HTR-8/SVneo (cell line): Measurements from ENCODE around the gene EGFL8.

ENCODE experiments used
- DNase-seq: peaks from one replicate; pipeline ENCODE4 v3.0.0; 2011; ENCODE audit warnings: low spot score, mixed read lengths; ENCODE audit not compliant: insufficient read length
- FAIRE-seq: peaks from 2 replicates; lab custom pipeline; 2011; peaks lifted over from hg19 to GRCh38; lab: Jason Lieb, UNC

The EGFL8 gene

DNA sequence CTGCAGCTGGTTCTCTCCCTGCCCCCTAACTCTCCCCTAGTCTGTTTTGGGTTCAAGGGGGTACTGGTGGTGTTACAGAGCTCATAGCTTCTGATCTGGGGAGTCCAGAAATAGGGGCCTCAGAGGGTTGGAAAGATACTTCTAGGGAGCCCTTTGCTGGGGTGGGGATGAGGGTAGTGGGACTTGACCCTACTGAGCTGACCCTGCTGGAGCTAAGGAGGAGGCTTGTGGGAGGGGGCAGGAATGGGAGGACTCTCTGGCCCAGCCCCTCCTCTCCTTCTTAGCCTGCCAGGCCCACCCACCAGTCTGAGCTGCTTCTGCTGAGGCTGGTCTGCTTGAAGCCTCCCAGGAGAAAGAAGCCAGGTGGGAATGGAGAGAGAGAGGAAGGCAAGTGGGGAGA lies at the start of gene EGFL8:
EGFL8 (plus strand) TSS at position 301 of the 400 bp plus-strand sequence. CDS start 1,571 bp downstream, outside the sequence.
- no peak for DNase-seq
- no peak for FAIRE-seq

DNA sequence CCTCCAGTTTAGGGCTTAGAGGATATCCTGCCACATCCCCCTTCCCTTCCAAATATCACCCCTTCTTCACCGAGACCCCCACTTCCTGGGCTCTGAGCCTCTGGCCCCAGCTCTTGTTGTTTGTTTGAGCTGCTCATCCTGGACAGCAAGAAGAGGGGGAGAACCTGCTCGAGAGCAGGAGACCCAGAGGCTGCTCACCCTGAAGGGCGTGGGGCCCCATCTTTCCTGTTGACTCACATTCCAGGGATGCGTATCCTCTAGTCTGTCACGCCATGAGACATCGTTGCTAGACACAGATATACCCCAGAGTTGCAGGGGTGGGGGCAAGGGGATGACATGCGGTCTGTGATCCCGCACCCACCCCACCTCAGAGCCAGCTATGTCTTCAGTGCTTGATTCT lies 49.6 kb upstream of the EGFL8 start:
- DNase-seq (peak; percentile 80), FAIRE-seq (peak; percentile 83)

DNA sequence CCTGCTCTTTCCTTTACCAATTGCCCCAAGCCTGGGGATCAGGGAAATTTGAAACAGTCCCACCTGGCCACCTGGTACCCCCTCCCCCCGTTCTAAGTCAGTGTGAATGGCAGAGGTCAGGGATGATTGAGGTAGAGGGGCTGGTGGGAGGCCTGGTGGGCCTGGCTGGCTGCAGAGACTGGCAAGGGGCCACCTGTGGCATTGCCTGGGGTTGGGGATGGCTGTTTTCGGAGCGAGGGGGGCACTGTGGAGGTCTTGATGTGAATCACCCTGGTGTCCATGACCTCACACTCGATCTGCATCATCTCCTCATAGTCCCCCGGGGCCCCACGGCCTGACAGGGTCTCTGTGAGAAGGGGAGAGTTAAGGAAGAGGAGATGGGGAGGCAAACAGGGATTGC lies 48.8 kb upstream of the EGFL8 start:
- FAIRE-seq: no peak
- DNase-seq: no peak

DNA sequence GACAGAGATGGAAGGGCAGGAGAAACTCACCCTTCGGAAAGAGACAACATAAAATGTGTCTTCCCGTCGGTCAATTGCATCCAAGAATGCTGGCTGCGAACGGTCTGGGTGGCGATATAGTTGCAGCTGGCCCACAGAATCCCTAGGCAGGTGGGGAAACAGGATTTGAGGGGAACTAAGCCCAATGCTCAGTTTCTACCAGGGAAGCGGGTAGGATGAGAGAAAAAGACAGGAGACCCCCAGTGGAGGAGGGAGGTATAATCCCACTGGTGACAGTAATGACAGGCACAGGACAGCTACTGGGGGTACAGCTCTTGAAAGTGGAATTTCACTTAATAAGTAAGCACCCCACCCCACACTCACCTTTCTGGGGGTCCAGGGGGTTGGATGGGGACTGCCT lies 47.7 kb upstream of the EGFL8 start:
- FAIRE-seq: peak; percentile 51
- peak; percentile 63 for DNase-seq

DNA sequence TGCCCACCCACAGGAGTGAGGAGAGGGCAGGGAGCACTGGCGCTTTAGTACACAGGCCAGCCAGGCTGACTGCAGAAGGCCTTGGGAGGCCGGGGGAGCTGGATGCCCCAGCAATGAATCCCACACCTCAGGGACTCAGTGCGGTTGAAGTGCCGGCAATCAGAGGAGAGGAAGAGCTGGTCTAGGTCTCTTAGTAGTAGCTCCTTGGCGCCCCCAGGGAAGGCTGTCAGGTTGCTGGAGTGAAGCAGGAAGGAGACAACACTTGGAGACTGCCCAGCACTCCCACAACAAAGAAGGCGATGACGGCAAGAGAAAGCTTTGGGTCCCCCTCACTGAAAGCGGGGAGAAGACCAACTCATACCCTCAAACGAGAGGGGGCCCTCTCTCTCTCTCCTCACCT lies 46.9 kb upstream of the EGFL8 start:
- FAIRE-seq (no peak), DNase-seq (no peak)

DNA sequence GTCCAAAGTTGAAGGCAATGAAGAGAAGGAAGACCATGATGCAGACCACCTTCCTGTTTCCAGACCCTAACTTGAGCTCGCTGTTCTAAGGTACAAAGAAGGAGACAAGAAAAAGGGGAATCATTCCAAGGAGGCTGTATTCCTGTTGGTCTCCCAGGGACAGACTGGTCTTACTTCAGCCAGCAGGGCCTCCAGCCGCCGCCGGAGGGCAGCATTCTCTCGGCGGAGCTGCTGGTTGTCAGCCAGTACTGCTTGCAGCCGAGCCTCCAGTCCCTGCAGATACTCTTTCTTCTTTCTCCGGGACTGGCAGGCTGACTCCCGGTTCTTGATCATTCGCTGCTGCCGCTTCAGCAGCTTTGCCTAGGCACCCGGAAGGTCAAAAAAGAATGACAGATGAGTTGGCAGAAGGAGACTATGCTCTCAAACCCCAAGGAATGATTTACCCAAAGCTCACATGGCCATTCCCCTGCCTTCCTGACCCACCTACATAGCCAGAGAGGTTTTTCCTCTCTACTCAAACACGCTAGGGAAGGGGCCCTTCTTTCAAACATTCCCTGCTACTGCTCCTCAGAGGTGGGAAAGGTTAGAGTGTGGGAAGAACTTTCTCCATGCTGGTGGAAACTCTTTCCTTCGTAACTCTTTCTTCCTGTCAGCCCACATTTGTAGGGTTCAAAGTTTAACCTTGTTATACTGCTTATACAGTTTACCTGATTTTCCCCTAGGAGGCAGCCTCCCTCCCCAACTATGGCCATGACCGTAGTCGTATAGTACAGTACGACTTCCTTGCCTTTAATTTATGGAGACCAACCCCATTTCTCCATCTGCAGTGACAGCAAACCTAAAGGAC lies 45.4 kb upstream of the EGFL8 start:
- FAIRE-seq (no peak), DNase-seq (peak; percentile 82)

DNA sequence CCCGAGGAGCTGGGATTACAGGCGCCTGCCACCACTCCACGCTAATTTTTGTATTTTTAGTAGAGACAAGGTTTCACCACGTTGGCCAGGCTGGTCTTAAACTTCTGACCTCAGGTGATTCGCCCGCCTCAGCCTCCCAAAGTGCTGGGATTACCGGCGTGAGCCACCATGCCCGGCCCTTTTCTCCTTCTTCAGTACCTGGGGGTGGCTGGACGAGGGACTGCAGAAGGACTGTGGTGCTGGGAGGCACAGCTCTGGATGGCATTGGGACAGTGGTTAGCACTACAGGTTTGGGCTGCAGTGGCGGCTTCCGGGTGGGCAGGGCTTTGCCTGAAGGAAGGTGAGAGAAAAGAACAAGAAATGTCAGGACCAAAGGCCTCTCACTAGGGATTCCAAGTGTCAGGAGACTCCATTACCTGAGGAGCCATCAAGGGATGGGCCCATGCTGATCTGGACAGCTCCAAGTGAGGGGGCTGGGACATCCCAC lies 43.8 kb upstream of the EGFL8 start:
- no peak for DNase-seq
- FAIRE-seq: no peak

DNA sequence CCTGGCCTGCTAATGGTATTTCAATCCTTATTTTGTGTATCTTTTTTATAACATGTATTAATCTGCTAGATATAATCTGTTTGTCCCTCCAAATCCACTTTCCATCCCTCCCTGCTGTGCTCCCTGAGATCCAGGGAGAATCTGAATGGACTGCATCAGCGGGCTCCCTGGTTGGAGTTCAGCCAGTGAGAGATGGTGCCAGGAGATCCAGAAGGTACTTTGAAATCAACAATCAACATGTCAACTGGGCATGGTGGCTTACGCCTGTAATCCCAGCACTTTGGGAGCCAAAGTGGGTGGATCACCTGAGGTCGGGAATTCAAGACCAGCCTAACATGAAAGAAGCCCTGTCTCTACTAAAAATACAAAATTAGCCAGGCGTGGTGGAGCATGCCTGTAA lies 40.7 kb upstream of the EGFL8 start:
- DNase-seq: no peak
- FAIRE-seq: no peak

DNA sequence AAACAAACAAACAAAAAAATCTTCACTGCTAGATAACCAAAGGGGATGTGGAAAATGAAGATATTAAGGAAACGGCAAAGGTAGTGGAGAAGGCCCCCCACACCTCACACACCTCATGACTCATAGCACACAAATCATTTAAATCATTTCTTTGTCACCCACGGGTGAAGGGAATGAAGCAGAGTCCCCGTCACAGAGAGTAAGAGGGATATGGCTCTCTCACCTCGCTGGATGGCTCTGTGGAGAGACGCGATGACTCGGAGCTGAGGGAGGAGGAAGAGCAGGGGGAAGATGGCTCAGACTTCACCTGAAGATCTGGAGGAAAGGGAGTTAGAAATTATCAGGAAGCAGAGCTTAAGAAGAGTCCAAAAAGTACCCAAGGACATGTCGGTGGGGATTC lies 37.5 kb upstream of the EGFL8 start:
- no peak for FAIRE-seq

DNA sequence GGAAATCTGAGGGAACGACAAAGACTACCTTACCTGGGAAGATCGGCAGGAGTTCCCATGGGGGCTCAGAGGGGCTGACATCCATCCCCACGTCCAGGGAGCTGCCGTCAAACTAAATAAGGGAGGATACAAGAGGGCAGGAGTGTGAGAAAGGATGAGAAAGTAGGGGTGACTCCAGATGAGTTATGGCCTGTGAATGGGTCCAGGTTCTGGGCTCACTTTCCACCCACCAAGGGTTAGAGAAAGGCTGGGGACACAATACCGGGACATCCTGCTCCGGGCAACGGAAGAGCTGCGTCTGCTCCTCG lies 37.0 kb upstream of the EGFL8 start:
- FAIRE-seq (no peak), DNase-seq (no peak)

More for the DNA sequence above, 37.5 kb upstream of the EGFL8 start:
- DNase-seq: no peak

DNA sequence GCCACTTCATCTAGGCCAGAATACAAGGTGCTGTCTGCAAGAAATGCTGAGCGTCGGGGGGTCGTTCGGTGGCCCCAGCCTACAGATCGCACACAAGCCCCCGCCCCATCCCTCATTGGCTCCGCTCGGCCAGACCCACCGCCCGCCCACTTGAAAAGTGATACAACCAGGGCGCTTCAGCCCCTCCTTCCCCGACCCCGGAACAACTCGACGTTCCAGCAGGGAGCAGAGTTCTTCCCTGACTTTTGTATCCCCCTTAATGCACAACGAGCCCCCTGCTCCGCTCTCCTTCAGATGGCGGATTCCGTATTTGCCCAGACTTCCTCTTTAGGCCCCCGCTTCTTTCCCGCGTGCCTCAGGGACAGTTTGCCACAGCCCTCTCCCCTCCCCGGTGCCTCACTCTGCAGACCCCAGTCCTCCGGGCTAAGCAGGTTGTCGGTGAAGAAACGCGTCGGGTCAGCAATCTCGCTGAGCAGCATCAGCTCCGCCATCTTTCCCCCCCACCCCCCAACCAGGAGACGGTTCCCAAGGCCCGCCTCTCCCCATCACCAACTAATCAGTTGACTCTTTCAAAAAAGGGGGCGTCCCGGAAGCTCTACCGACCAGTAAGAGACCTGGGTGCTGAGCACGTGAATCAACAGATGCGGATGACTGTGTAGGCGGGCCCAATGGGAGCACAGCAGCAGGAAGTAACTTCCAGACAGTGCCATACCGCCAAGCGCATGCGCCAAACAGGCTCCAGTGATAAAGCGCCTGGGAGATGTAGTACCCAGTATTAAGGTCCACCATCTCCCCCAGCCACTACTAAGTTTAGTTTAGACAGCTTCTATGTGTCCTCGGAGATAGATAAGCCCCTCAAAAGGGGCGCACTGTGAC lies 36.4 kb upstream of the EGFL8 start, which contains the start of gene ATF6B:
ATF6B (minus strand) TSS at position 530 of the 876 bp plus-strand sequence; CDS start at position 491, 39 bp downstream.
- peak; percentile 86 for FAIRE-seq
- peak; percentile 100 for DNase-seq

DNA sequence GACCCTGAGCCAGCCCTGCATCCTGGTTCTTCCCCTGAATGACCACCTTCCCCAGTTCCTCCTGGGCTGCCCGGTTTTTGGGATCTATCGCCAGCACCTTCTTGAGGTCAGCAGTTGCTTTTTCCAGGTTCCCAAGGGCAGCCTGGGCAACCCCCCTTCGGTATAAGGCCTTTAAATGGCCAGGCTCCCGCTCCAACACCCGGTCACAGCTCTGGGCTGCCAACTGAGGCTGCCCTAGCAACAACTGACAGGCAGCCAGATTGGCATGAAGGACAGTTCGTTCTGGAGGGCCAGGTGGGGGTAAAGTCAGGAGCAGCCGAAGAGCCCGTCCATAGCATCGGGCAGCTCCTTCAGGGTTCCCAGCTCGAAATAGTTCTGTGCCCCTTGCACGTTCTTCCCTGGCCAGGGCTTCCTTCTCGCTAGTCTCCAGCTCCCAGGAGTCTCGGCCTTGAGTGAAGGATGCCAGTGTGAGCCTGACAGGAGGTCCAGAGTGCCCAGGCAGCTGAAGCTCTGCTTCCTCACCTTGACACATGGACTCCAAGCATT lies 35.6 kb upstream of the EGFL8 start:
- FAIRE-seq (no peak), DNase-seq (no peak)

DNA sequence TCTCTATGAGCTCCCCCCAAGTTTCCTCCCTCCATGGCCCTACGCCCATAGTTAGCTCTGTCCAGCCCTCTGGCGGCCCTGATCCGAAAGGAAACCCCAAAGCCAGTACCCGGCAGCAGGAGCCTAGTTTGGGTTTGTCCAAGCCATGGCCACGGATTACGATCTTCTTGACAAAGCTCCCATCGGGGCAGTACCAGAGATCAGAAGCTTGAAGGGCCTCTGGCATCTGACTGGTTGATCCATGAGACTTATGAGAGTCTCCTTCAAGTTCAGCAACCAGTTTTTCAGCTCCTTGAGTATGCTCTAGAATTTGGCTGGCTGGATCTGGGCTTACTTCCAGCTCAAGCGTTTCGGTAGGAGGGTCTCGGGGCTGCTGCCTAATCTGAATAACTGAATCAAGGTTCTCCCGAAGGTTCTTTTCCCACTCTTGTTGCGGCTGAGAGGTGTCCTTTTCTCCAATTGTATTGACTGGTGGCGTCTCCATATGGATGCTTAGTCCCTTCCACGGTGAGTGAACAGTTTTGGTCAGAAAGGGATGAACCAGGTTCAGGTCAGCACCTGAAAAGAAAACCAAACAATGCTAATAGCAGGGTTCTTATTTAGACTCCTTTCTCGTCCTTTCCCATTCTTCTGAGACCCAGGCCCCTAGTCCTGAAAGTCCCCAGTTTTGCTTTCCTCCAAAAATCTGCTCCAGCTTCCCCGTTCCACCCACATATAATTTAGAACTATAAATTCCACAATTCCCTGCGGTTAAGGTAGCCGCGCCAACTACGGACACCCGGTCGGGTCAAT lies 34.9 kb upstream of the EGFL8 start:
- DNase-seq (no peak), FAIRE-seq (no peak)

DNA sequence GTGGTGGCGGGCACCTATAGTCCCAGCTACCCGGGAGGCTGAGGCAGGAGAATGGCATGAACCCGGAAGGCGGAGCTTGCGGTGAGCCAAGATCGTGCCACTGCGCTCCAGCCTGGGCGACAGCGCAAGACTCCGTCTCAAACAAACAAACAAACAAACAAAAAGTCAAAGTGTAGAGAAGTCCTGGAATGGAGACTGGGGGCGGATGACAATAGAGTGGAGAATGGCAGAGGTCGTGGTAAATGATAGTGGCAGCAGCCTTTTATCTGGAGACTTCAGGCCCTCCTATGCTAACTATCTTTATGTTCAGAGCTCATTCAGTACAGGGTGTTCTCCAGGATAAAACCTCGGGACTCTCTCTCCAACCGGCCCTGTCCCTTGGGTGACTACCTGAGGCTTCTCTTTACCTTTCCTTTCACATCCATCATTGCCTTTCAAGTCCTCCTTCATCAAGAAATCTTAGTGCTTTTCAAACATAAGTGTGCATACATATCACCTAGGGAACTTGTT lies 32.9 kb upstream of the EGFL8 start:
- no peak for DNase-seq
- FAIRE-seq: no peak

DNA sequence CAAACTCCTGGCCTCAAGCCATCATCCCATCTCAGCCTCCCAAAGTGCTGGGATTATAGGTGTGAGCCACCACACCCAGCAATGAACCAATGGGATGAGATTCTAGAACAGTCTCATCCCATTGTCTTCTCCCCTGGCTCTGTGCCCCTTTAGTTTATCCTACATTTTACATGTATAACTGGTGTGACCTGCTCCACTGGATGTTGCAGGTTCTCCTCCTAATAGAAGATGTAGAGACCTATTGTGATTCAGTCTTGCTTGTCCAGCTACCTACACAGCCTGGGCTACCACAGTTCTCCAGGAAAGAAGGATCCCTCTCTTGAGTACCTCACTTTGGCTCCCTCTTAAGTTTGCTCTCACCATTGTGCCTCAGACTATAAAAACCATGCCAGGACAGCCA lies 32.3 kb upstream of the EGFL8 start:
- FAIRE-seq: no peak

DNA sequence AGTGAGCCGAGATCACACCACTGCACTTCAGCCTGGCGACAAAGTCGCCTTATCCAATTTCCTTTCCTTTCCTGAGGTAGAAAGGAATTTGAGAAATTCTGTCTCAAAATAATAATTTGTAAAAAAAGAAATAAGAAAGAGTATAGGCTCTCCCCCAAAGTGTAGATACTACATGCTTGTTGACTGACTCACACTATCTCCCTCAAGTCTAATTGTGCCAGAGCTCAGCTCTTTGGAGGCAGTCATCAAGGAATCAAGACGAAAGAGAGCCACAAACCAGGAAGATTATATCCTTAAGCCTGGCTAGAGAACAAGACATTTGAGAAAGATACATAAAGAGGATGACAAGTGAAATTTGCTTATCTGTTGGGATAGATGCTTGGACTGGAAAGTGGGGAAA lies 30.6 kb upstream of the EGFL8 start:
- FAIRE-seq: no peak
- no peak for DNase-seq

More for the DNA sequence above, 32.3 kb upstream of the EGFL8 start:
- DNase-seq: no peak

DNA sequence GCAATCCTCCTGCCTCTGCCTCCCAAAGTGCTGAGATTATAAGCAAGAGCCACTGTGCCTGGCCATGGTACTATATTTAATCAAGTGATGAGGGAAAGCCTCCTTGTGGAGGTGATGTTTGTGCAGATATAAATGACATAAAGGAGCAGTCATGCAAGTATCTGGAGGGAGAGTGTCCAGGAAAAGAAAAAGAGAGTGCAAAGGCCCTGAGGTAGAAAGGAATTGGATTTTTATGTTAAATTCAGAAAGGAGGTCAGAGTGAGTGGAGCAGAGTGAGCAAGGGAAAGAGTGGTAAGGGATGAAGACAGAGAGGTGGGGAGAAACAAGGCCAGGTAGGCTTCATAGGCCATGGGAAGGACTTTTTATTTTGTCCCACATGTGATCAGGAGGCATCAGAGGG lies 26.9 kb upstream of the EGFL8 start:
- no peak for DNase-seq
- no peak for FAIRE-seq

DNA sequence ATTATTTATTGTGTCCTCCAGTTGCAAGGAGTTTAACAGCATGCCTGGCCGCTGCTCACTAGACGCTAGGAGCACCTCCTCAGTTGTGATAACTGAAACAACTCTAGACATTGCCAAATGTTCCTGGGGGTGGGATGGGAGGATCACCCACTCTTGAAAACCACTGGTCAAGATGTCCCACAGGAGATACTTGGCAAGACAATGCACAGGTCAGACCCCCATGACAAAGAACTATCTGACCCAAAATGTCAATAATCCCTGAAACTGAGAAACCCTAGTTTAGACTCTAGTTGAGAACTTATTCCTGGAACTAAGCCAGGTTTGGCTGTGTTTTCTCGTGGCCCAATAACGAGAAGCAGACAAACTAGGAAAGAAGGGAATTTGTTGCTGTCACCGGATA lies 24.8 kb upstream of the EGFL8 start:
- FAIRE-seq: no peak
- no peak for DNase-seq

DNA sequence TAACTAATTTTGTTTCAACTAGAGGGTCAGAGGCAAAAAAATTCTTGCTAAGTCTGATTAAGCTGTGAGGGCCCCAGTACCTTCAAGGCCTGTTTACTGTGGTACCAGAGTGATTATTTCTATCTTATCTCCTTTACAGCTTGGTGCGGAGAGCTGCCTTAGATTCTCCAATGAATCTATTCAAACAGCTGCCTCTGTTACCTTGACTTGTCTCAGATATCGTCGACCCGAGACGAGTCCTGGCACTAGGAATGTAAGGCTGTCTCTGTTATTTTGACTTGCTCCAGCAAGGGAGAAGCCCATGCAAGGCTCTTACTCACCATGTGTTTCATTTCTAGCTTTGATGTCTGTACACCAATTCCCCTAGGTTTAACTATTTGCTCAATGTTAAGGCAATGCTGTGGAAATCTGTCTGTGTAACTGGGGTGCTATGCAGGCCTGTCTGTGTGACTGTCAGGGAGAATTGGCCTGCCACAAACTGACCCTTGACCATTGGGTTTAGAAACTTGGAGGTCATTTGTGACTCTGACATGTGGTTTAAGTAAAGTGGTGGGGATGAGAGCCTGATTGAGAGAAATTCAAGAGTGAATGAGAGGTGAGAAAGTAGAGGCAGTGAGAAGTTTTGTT lies 23.9 kb upstream of the EGFL8 start:
- no peak for FAIRE-seq

More for the DNA sequence above, 23.9 kb upstream of the EGFL8 start:
- no peak for DNase-seq
